ENCODE measurements around the gene SPRR2E.
"Not testable (repeated sequence)": the region's sequence is repeated elsewhere in the genome, so short reads cannot be mapped to it uniquely, and the experiment has no call there.

Gene SPRR2E

DNA sequence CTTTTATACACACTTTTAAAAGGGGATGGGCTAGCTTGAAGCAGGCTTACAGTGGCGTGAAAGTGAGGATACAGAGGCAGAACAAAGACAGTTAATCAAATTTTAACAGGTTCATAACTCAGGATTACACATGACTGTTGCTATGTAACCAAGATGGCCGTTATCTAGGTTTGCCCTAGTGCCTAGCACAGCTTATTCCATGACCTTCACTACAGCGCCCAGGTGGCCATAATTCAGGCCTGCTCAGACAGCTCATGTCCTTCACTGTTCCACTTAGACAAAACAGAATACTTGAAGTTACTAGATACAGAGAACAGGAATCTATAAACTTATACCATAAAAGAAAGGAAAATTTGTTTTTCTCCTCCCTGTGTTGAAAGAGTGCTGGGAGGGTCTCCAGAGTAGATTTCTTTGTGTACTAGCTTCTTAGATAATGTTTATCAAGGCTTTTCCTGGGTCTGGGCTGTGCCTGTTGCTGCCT is 25.2 kb upstream of the SPRR2E start:
- no CpG with 5 or more reads among the region's 3 CpGs for WGBS (ENCODE audit: insufficient coverage, insufficient read length)
- DNase-seq (ENCODE audit: low read depth, low spot score) = no peak
- no peaks in the 10 kb centered on the region for H3K4me1 ChIP-seq (ENCODE audit: control insufficient read depth, insufficient read depth, low read length)
- no peaks in the 10 kb centered on the region for H3K27me3 ChIP-seq (ENCODE audit: control insufficient read depth, insufficient read depth, low read length)
- H3K36me3 ChIP-seq (ENCODE audit: control insufficient read depth, insufficient read depth, low read length) = no peaks in the 10 kb centered on the region
- no peak overlapping the region for H3K27ac ChIP-seq (ENCODE audit: low read length)
- H3K9me3 ChIP-seq (ENCODE audit: control insufficient read depth, insufficient read depth, low read length) = no peaks in the 10 kb centered on the region
- H3K4me3 ChIP-seq (ENCODE audit: low read length) = no peak overlapping the region

DNA sequence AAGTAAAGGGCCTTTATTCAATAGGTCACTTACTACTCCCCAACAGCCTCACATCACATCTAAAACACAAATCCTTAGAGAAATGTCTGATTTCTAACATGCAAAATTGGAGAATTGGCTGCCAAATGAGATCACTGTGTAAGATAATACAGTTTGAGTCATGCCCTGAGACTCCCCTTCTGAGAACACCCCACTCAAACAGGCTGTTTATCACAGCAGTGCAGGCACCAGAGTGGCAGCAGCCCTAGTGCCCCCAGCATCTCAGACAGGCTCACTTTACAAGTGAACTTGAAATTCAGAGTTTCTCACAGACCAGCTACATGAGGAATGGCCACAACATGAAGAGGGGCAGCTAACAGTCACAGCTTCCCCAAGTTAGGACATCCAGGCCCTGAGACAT is 20.9 kb upstream of the SPRR2E start:
- not testable (repeated sequence) for H3K4me1 ChIP-seq (ENCODE audit: control insufficient read depth, insufficient read depth, low read length); H3K4me3 ChIP-seq (ENCODE audit: low read length); H3K36me3 ChIP-seq (ENCODE audit: control insufficient read depth, insufficient read depth, low read length); H3K9me3 ChIP-seq (ENCODE audit: control insufficient read depth, insufficient read depth, low read length); H3K27me3 ChIP-seq (ENCODE audit: control insufficient read depth, insufficient read depth, low read length); H3K27ac ChIP-seq (ENCODE audit: low read length); DNase-seq (ENCODE audit: low read depth, low spot score)

DNA sequence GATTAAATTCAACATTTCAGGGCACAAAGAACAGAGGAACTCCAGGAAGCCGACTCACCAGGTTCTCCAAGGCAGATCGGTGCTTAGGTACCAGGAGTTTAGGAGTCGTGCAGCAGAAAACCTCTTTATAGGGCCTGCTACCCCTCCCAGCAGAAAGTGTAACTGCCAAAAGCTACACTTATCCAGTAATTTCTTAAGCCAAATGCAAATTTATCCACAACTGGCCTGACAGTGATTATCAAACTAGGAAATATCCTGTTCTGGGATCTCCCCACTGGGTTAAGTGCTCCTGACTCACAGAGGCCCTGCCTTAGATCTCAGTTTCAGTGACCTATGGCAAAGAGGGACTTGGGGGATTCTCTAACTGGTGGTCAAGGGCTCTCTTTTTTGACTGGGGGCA is 19.1 kb upstream of the SPRR2E start, which contains the start of gene SPRR2F:
TSS of gene SPRR2F (minus strand) at position 101 of the 400 bp plus-strand sequence. CDS start 783 bp downstream, outside the sequence.
- DNase-seq (ENCODE audit: low read depth, low spot score) = no peak
- H3K36me3 ChIP-seq (ENCODE audit: control insufficient read depth, insufficient read depth, low read length) = no peaks in the 10 kb centered on the region
- no peaks in the 10 kb centered on the region for H3K27me3 ChIP-seq (ENCODE audit: control insufficient read depth, insufficient read depth, low read length)
- no peaks in the 10 kb centered on the region for H3K4me1 ChIP-seq (ENCODE audit: control insufficient read depth, insufficient read depth, low read length)
- no peak within 1 kb of the TSS for H3K4me3 ChIP-seq (ENCODE audit: low read length)
- WGBS (ENCODE audit: insufficient coverage, insufficient read length) = no CpG with 5 or more reads among the region's 3 CpGs
- no peak within 1 kb of the TSS for H3K27ac ChIP-seq (ENCODE audit: low read length)
- no peaks in the 10 kb centered on the region for H3K9me3 ChIP-seq (ENCODE audit: control insufficient read depth, insufficient read depth, low read length)

DNA sequence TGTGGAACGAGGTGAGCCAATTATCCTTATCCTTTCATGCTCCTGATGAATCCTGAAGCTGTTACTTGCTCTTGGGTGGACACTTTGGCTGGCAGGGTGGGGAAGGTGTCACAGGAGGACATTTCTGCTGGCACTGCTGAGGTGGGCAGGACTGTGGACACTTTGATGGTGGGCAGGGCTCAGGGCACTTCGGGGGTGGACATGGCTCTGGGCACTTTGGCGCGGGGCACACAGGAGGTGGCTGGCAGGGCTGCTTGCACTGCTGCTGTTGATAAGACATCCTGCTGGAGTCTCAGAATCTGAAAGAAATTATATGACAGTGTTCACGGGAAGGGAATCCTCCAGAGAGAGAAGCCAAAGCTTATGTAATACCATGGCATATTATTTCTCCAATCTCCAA is 18.1 kb upstream of the SPRR2E start:
- H3K9me3 ChIP-seq (ENCODE audit: control insufficient read depth, insufficient read depth, low read length); H3K27ac ChIP-seq (ENCODE audit: low read length); H3K4me3 ChIP-seq (ENCODE audit: low read length); H3K36me3 ChIP-seq (ENCODE audit: control insufficient read depth, insufficient read depth, low read length); H3K27me3 ChIP-seq (ENCODE audit: control insufficient read depth, insufficient read depth, low read length); DNase-seq (ENCODE audit: low read depth, low spot score); H3K4me1 ChIP-seq (ENCODE audit: control insufficient read depth, insufficient read depth, low read length): not testable (repeated sequence)
- WGBS (ENCODE audit: insufficient coverage, insufficient read length) = no CpG with 5 or more reads among the region's 5 CpGs

GRCh38 chr1:153100245-153100644 is 5.9 kb upstream of the SPRR2E start:
- no peaks in the 10 kb centered on the region for H3K27me3 ChIP-seq (ENCODE audit: control insufficient read depth, insufficient read depth, low read length)
- no peaks in the 10 kb centered on the region for H3K9me3 ChIP-seq (ENCODE audit: control insufficient read depth, insufficient read depth, low read length)
- no peaks in the 10 kb centered on the region for H3K4me1 ChIP-seq (ENCODE audit: control insufficient read depth, insufficient read depth, low read length)
- no CpG with 5 or more reads among the region's 5 CpGs for WGBS (ENCODE audit: insufficient coverage, insufficient read length)
- no peak overlapping the region for H3K27ac ChIP-seq (ENCODE audit: low read length)
- no peaks in the 10 kb centered on the region for H3K36me3 ChIP-seq (ENCODE audit: control insufficient read depth, insufficient read depth, low read length)
- no peak for DNase-seq (ENCODE audit: low read depth, low spot score)
- no peak overlapping the region for H3K4me3 ChIP-seq (ENCODE audit: low read length)

- Histone ChIP-seq H3K36me3 (ENCODE audit: control insufficient read depth, insufficient read depth, low read length) (no peaks in the 10 kb centered on the region), H3K27ac (ENCODE audit: low read length) (no peak overlapping the region), H3K4me3 (ENCODE audit: low read length) (no peak overlapping the region), H3K4me1 (ENCODE audit: control insufficient read depth, insufficient read depth, low read length) (no peaks in the 10 kb centered on the region), H3K9me3 (ENCODE audit: control insufficient read depth, insufficient read depth, low read length) (no peaks in the 10 kb centered on the region), H3K27me3 (ENCODE audit: control insufficient read depth, insufficient read depth, low read length) (no peaks in the 10 kb centered on the region)
- no peak for DNase-seq (ENCODE audit: low read depth, low spot score)
- no CpG with 5 or more reads among the region's 9 CpGs for WGBS (ENCODE audit: insufficient coverage, insufficient read length)
These were observed 5.2 kb upstream of the SPRR2E start for GRCh38 chr1:153099461-153100045.

- Histone ChIP-seq H3K36me3 (ENCODE audit: control insufficient read depth, insufficient read depth, low read length) (no peaks in the 10 kb centered on the region), H3K9me3 (ENCODE audit: control insufficient read depth, insufficient read depth, low read length) (no peaks in the 10 kb centered on the region), H3K27ac (ENCODE audit: low read length) (no peak overlapping the region), H3K27me3 (ENCODE audit: control insufficient read depth, insufficient read depth, low read length) (no peaks in the 10 kb centered on the region), H3K4me1 (ENCODE audit: control insufficient read depth, insufficient read depth, low read length) (no peaks in the 10 kb centered on the region), H3K4me3 (ENCODE audit: low read length) (no peak overlapping the region)
- DNase-seq (ENCODE audit: low read depth, low spot score) = no peak
These were observed 1.4 kb upstream of the SPRR2E start for GRCh38 chr1:153095764-153096163.

DNA sequence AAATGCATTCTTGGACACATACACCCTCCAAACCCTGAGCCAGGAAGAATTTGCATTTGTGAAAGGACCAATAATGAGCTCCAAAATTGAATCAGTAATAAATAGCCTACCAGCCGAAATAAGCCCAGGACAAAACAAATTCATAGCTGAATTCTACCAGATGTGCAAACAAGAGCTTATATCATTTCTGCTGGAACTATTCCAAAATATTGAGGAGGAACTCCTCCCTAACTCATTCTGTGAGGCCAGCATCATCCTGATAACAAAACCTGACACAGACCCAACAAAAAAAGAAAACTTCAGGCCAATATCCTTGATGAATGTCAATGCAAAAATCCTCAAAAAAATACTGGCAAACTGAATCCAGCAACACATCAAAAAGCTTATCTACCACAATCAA is 6.7 kb downstream of the SPRR2E start:
- Histone ChIP-seq H3K27ac (ENCODE audit: low read length) (no peak overlapping the region), H3K36me3 (ENCODE audit: control insufficient read depth, insufficient read depth, low read length) (no peaks in the 10 kb centered on the region), H3K4me3 (ENCODE audit: low read length) (no peak overlapping the region), H3K9me3 (ENCODE audit: control insufficient read depth, insufficient read depth, low read length) (no peaks in the 10 kb centered on the region), H3K4me1 (ENCODE audit: control insufficient read depth, insufficient read depth, low read length) (no peaks in the 10 kb centered on the region), H3K27me3 (ENCODE audit: control insufficient read depth, insufficient read depth, low read length) (no peaks in the 10 kb centered on the region)
- no peak for DNase-seq (ENCODE audit: low read depth, low spot score)
- WGBS (ENCODE audit: insufficient coverage, insufficient read length) = no CpG with 5 or more reads among the region's 1 CpG

GRCh38 chr1:153081736-153082135 is 12.6 kb downstream of the SPRR2E start:
- Histone ChIP-seq H3K9me3 (ENCODE audit: control insufficient read depth, insufficient read depth, low read length) (no peaks in the 10 kb centered on the region), H3K4me3 (ENCODE audit: low read length) (no peak overlapping the region), H3K27me3 (ENCODE audit: control insufficient read depth, insufficient read depth, low read length) (no peaks in the 10 kb centered on the region), H3K4me1 (ENCODE audit: control insufficient read depth, insufficient read depth, low read length) (no peaks in the 10 kb centered on the region), H3K27ac (ENCODE audit: low read length) (no peak overlapping the region), H3K36me3 (ENCODE audit: control insufficient read depth, insufficient read depth, low read length) (no peaks in the 10 kb centered on the region)
- WGBS (ENCODE audit: insufficient coverage, insufficient read length) = no CpG with 5 or more reads among the region's 3 CpGs
- no peak for DNase-seq (ENCODE audit: low read depth, low spot score)

GRCh38 chr1:153072806-153073726 is 21.3 kb downstream of the SPRR2E start:
- no peak overlapping the region for H3K4me3 ChIP-seq (ENCODE audit: low read length)
- H3K27ac ChIP-seq (ENCODE audit: low read length) = no peak overlapping the region
- no peaks in the 10 kb centered on the region for H3K36me3 ChIP-seq (ENCODE audit: control insufficient read depth, insufficient read depth, low read length)
- H3K27me3 ChIP-seq (ENCODE audit: control insufficient read depth, insufficient read depth, low read length) = no peaks in the 10 kb centered on the region
- no peaks in the 10 kb centered on the region for H3K9me3 ChIP-seq (ENCODE audit: control insufficient read depth, insufficient read depth, low read length)
- H3K4me1 ChIP-seq (ENCODE audit: control insufficient read depth, insufficient read depth, low read length) = no peaks in the 10 kb centered on the region
- no CpG with 5 or more reads among the region's 5 CpGs for WGBS (ENCODE audit: insufficient coverage, insufficient read length)
- no peak for DNase-seq (ENCODE audit: low read depth, low spot score)

DNA sequence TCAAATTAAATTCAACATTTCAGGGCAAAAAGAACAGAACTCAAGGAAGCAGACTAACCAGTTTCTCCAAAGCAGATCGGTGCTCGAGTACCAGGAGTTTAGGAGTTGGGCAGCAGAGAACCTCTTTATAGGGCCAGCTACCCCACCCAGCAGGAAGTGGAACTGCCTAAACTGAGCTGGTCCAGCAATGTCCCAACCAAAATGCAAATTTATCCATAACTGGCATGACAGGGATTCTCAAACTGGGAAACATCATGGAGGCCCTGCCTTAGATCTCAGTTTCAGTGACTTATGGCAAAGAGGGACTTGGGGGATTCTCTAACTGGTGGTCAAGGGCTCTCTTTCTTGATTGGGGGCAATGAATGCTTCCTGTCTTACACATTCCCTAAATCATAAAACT is 22.8 kb downstream of the SPRR2E start, which contains the start of gene SPRR2B:
TSS of gene SPRR2B (minus strand) at position 101 of the 400 bp plus-strand sequence. CDS start 772 bp downstream, outside the sequence.
- no CpG with 5 or more reads among the region's 2 CpGs for WGBS (ENCODE audit: insufficient coverage, insufficient read length)
- no peaks in the 10 kb centered on the region for H3K27me3 ChIP-seq (ENCODE audit: control insufficient read depth, insufficient read depth, low read length)

More for the DNA sequence above, 22.8 kb downstream of the SPRR2E start, which contains the start of gene SPRR2B:
- Histone ChIP-seq H3K4me1 (ENCODE audit: control insufficient read depth, insufficient read depth, low read length) (no peaks in the 10 kb centered on the region), H3K27ac (ENCODE audit: low read length) (no peak within 1 kb of the TSS), H3K36me3 (ENCODE audit: control insufficient read depth, insufficient read depth, low read length) (no peaks in the 10 kb centered on the region), H3K9me3 (ENCODE audit: control insufficient read depth, insufficient read depth, low read length) (no peaks in the 10 kb centered on the region), H3K4me3 (ENCODE audit: low read length) (no peak within 1 kb of the TSS)
- DNase-seq (ENCODE audit: low read depth, low spot score) = no peak
